ENCODE results near the gene RIPOR2.

RIPOR2 gene

GRCh38 chr6:24919056-24919892 is 16.5 kb downstream of the RIPOR2 start (continued):
- TF ChIP-seq ZNF501 (tag by site-specific recombination; IDR thresholded peaks at IDR 0.05) = no peak
- TF ChIP-seq PRDM6 (tag by site-specific recombination; IDR thresholded peaks at IDR 0.05) = no peak

- no peaks in the 10 kb centered on the region; the same call in 1 of the 2 replicates for H3K4me1 ChIP-seq (ENCODE audit: control insufficient read depth, insufficient read depth, low read length)
- H3K4me3 ChIP-seq (ENCODE audit: low read depth, low read length) = no peak overlapping the region
- ChIA-PET POLR2A (no interaction called here), CTCF (interaction anchor here (0.5 to 4.9 kb wide), 8 partner anchors 8 to 150 kb away, joined by 3 to 42 read pairs (median 4); no protein-coding TSS in a partner anchor)
- no peaks in the 10 kb centered on the region for H3K9me3 ChIP-seq (ENCODE audit: control insufficient read depth, insufficient read depth, low read depth, low read length)
- TF ChIP-seq ZFP69B (tag by site-specific recombination; IDR thresholded peaks at IDR 0.05) (no peak), ZBTB17 (tag by site-specific recombination; IDR thresholded peaks at IDR 0.05) (0 out of 2 replicates have a peak, but pooled peaks have one; percentile 23), PRDM1 (tag by site-specific recombination; IDR thresholded peaks at IDR 0.05) (peak; percentile 48; the same call in 1 of the 2 replicates)
- H3K36me3 ChIP-seq (ENCODE audit: control insufficient read depth in 2 of 2, insufficient read depth in 1 of 2, low read length in 2 of 2) = no peaks in the 10 kb centered on the region
- H3K27ac ChIP-seq (ENCODE audit: extremely low read depth, low read depth, low read length) = no peak overlapping the region
Observed at GRCh38 chr6:24918641-24919055, 17.1 kb downstream of the RIPOR2 start.

- Histone ChIP-seq H3K27ac (ENCODE audit: extremely low read depth, low read depth, low read length) (no peak overlapping the region), H3K4me3 (ENCODE audit: low read depth, low read length) (no peak overlapping the region), H3K4me1 (ENCODE audit: control insufficient read depth, insufficient read depth, low read length) (peaks cover 1% of the 10 kb centered on the region), H3K36me3 (ENCODE audit: control insufficient read depth in 2 of 2, insufficient read depth in 1 of 2, low read length in 2 of 2) (no peaks in the 10 kb centered on the region), H3K9me3 (ENCODE audit: control insufficient read depth, insufficient read depth, low read depth, low read length) (no peaks in the 10 kb centered on the region)
- CTCF ChIA-PET = interaction anchor here (1.5 kb wide), 1 partner anchor 17 kb away, joined by 6 read pairs; no protein-coding TSS in a partner anchor
- POLR2A ChIA-PET = no interaction called here
- no peak for TF ChIP-seq ZNF837 (tag by site-specific recombination; IDR thresholded peaks at IDR 0.05)
- TF ChIP-seq TRIM28 (IDR thresholded peaks at IDR 0.05; ENCODE audit: borderline replicate concordance, low read length) = no peak
- no peak for TF ChIP-seq TSHZ1 (tag by site-specific recombination; IDR thresholded peaks at IDR 0.05; ENCODE audit: borderline replicate concordance)
- TF ChIP-seq ZBTB49 (tag by site-specific recombination; IDR thresholded peaks at IDR 0.05; ENCODE audit: low read depth) = no peak
- no peak for TF ChIP-seq GFI1B (tag by site-specific recombination; IDR thresholded peaks at IDR 0.05)
- TF ChIP-seq ZNF433 (tag by site-specific recombination; IDR thresholded peaks at IDR 0.05; ENCODE audit: low read depth) = no peak
- no peak for TF ChIP-seq ZNF324 (tag by site-specific recombination; IDR thresholded peaks at IDR 0.05)
- no peak for TF ChIP-seq ZNF26 (tag by site-specific recombination; IDR thresholded peaks at IDR 0.05)
- TF ChIP-seq ZNF221 (tag by site-specific recombination; IDR thresholded peaks at IDR 0.05; ENCODE audit: borderline replicate concordance) = no peak
- TF ChIP-seq GLI2 (tag by site-specific recombination; IDR thresholded peaks at IDR 0.05; ENCODE audit: borderline replicate concordance, low read depth) = no peak
- no peak for TF ChIP-seq GLI4 (tag by site-specific recombination; IDR thresholded peaks at IDR 0.05)
- TF ChIP-seq ZNF785 (tag by site-specific recombination; IDR thresholded peaks at IDR 0.05) = no peak
- no peak for TF ChIP-seq ZNF394 (tag by site-specific recombination; IDR thresholded peaks at IDR 0.05; ENCODE audit: borderline replicate concordance)
- TF ChIP-seq ZNF664 (tag by site-specific recombination; IDR thresholded peaks at IDR 0.05) = no peak
- no peak for TF ChIP-seq ZNF510 (tag by site-specific recombination; IDR thresholded peaks at IDR 0.05; ENCODE audit: insufficient replicate concordance)
- no peak for TF ChIP-seq ZNF302 (tag by site-specific recombination; IDR thresholded peaks at IDR 0.05; ENCODE audit: low read depth)
- no peak for TF ChIP-seq KLF1 (tag by site-specific recombination; IDR thresholded peaks at IDR 0.05)
Observed at GRCh38 chr6:24916496-24916895, 19.3 kb downstream of the RIPOR2 start.

Measured in HEK293 (cell line).